Lower lobe of right lung (tissue), 2 donors: ENCODE measurements around the gene NPAS4. TPM values are rescaled to one million over a fixed set of nuclear protein-coding genes. Genes with fewer than 3 reads are reported as not detected.
"Not testable (repeated sequence)": the region's sequence is repeated elsewhere in the genome, so short reads cannot be mapped to it uniquely, and the experiment has no call there.

Experiments
- ATAC-seq, 2 donors: fragments of 200-7000 bp; cut with Tn5 transposase; one replicate each; pipeline ENCODE4 v1.9.1; 2020 to 2022; ENCODE audit warnings: mild to moderate bottlenecking in 2 of 2, moderate library complexity in 2 of 2
- DNase-seq: peaks from one replicate; pipeline ENCODE4 v3.0.0-alpha.2; 2020
- H3K27ac ChIP-seq: fragments of 200-600 bp; one replicate; pipeline ENCODE4 v1.8.0; 2022
- H3K27me3 ChIP-seq: fragments of 200-600 bp; one replicate; pipeline ENCODE4 v1.8.0; 2022; ENCODE audit warnings: low read depth
- H3K36me3 ChIP-seq: fragments of 200-600 bp; one replicate; pipeline ENCODE4 v1.8.0; 2022; ENCODE audit warnings: mild to moderate bottlenecking
- H3K4me1 ChIP-seq: fragments of 200-600 bp; one replicate; pipeline ENCODE4 v1.8.0; 2022
- H3K4me3 ChIP-seq: fragments of 200-600 bp; one replicate; pipeline ENCODE4 v1.8.0; 2022; ENCODE audit warnings: mild to moderate bottlenecking
- H3K9me3 ChIP-seq: fragments of 200-600 bp; one replicate; pipeline ENCODE4 v1.8.0; 2022
- CTCF ChIP-seq: fragments of 200-600 bp; IDR thresholded peaks from one replicate; pipeline ENCODE4 v1.8.0; 2022; ENCODE audit warnings: antibody characterized with exemption, mild to moderate bottlenecking
- intact Hi-C: fragments of 100-400 bp; cut with DNase I; formaldehyde crosslinking; loops from one replicate; pipeline ENCODE4 v1.11.0; 2022
- total RNA-seq: library from RNA; stranded (reverse); fragmentation: NEBNext Ultra II Directional; extraction: Animal tissue kit (Norgen Biotek cat#: 25700); gene quantifications from one replicate; pipeline ENCODE4 v1.2.1, GENCODE V29; 2021
- donor health status: DM: no; HTN: yes; CAD: no; lungs with severe emphysema.

The NPAS4 gene
- total RNA-seq, 1 donor from 2014 or later: not detected

GRCh38 chr11:66438504-66439466, 17.9 kb downstream of the NPAS4 start, which contains the start of gene MRPL11:
Gene MRPL11 (minus strand): TSS chr11:66438848. CDS start chr11:66438754, 94 bp downstream.
- peaks cover 9% of the 10 kb centered on the region for H3K9me3 ChIP-seq
- TF ChIP-seq CTCF: peak; percentile 71
- peaks cover 32% of the 10 kb centered on the region for H3K36me3 ChIP-seq
- H3K27me3 ChIP-seq: no peaks in the 10 kb centered on the region
- ATAC-seq (peak; percentile 99), DNase-seq (peak; percentile 92)
- H3K4me1 ChIP-seq: peaks cover 6% of the 10 kb centered on the region
- intact Hi-C loops: no loop called here
- H3K27ac ChIP-seq: peak within 1 kb of the TSS; percentile 89
- H3K4me3 ChIP-seq: peak within 1 kb of the TSS; percentile 95

GRCh38 chr11:66440101-66440939, 19.5 kb downstream of the NPAS4 start:
- H3K9me3 ChIP-seq: peaks cover 11% of the 10 kb centered on the region
- H3K27ac ChIP-seq, intact Hi-C loops, ATAC-seq, H3K4me3 ChIP-seq, DNase-seq, H3K27me3 ChIP-seq: not testable (repeated sequence)
- peaks cover 20% of the 10 kb centered on the region for H3K36me3 ChIP-seq
- H3K4me1 ChIP-seq: peaks cover 15% of the 10 kb centered on the region

- H3K4me3 ChIP-seq, ATAC-seq, intact Hi-C loops, H3K27me3 ChIP-seq, DNase-seq, H3K27ac ChIP-seq: not testable (repeated sequence)
- peaks cover 14% of the 10 kb centered on the region for H3K36me3 ChIP-seq
- H3K4me1 ChIP-seq: peaks cover 15% of the 10 kb centered on the region
- peaks cover 11% of the 10 kb centered on the region for H3K9me3 ChIP-seq
These were observed 20.1 kb downstream of the NPAS4 start for GRCh38 chr11:66440940-66441282.

- Histone ChIP-seq H3K36me3 (no peaks in the 10 kb centered on the region), H3K27ac (no peak overlapping the region), H3K9me3 (peaks cover 11% of the 10 kb centered on the region), H3K27me3 (no peaks in the 10 kb centered on the region), H3K4me1 (peaks cover 9% of the 10 kb centered on the region), H3K4me3 (no peak overlapping the region)
- intact Hi-C loops: no loop called here
- ATAC-seq (peak; percentile 16 to 52), DNase-seq (no peak)
- no peak for TF ChIP-seq CTCF
These were observed 22.8 kb downstream of the NPAS4 start for GRCh38 chr11:66443602-66444001.

- no peak for DNase-seq
- intact Hi-C loops: no loop called here
- Histone ChIP-seq H3K4me1 (peaks cover 9% of the 10 kb centered on the region), H3K27me3 (no peaks in the 10 kb centered on the region), H3K9me3 (peaks cover 11% of the 10 kb centered on the region), H3K27ac (no peak overlapping the region), H3K36me3 (no peaks in the 10 kb centered on the region), H3K4me3 (no peak overlapping the region)
- no peak for TF ChIP-seq CTCF
- ATAC-seq: no peak
These were observed 26.2 kb downstream of the NPAS4 start for GRCh38 chr11:66447012-66447411.

GRCh38 chr11:66448523-66448922, 27.7 kb downstream of the NPAS4 start:
- ATAC-seq (no peak), DNase-seq (no peak)
- Histone ChIP-seq H3K4me3 (no peak overlapping the region), H3K9me3 (peaks cover 4% of the 10 kb centered on the region), H3K36me3 (no peaks in the 10 kb centered on the region), H3K27ac (no peak overlapping the region), H3K4me1 (peaks cover 9% of the 10 kb centered on the region), H3K27me3 (no peaks in the 10 kb centered on the region)
- intact Hi-C loops: no loop called here
- no peak for TF ChIP-seq CTCF
